PFSK-1 (cell line): ENCODE data around the gene SLC36A1.

Experiments used
- FOXP2 ChIP-seq: optimal IDR thresholded peaks from 2 replicates; pipeline ENCODE3; 2011; ENCODE audit warnings: borderline replicate concordance, control low read depth, inconsistent platforms; ENCODE audit not compliant: insufficient read depth; ENCODE audit errors: extremely low read length, extremely low read depth
- POLR2AphosphoS5 ChIP-seq: IDR thresholded peaks from 2 replicates; pipeline ENCODE4 v1.6.1; 2012; ENCODE audit warnings: low read depth, mild to moderate bottlenecking, control low read depth, low read length, moderate library complexity
- REST ChIP-seq, 2 experiments: IDR thresholded peaks; 2 replicates each; pipeline versions ENCODE4 v1.6.1 to v1.8.0; 2011 to 2012; ENCODE audit warnings: low read depth in 2 of 2, low read length in 2 of 2, control low read depth in 1 of 2, inconsistent platforms in 1 of 2, mild to moderate bottlenecking in 1 of 2, moderate library complexity in 1 of 2; ENCODE audit not compliant: insufficient read depth in 1 of 2
- SIN3A ChIP-seq: IDR thresholded peaks from 2 replicates; pipeline ENCODE4 v1.6.1; 2012; ENCODE audit warnings: mild to moderate bottlenecking, low read length, moderate library complexity, borderline replicate concordance; ENCODE audit not compliant: insufficient read depth
- TAF1 ChIP-seq: IDR thresholded peaks from 2 replicates; pipeline ENCODE4 v1.6.1; 2012; ENCODE audit warnings: low read length, control low read depth, borderline replicate concordance; ENCODE audit not compliant: insufficient read depth

The SLC36A1 gene

GRCh38 chr5:151492729-151493128 is 45.3 kb downstream of the SLC36A1 start:
- TF ChIP-seq SIN3A (no peak), FOXP2 (no peak)

GRCh38 chr5:151493665-151494064 is 46.3 kb downstream of the SLC36A1 start:
- TF ChIP-seq POLR2AphosphoS5 = no peak
- TF ChIP-seq REST (IDR thresholded peaks at IDR 0.05; ENCODE audit: insufficient read depth in 1 of 2, low read depth in 2 of 2, low read length in 2 of 2) = no peak
- no peak for TF ChIP-seq TAF1
- TF ChIP-seq SIN3A = no peak
- TF ChIP-seq FOXP2 = no peak

GRCh38 chr5:151495320-151495719 is 47.9 kb downstream of the SLC36A1 start:
- TF ChIP-seq SIN3A (no peak), FOXP2 (no peak), REST (IDR thresholded peaks at IDR 0.05; ENCODE audit: insufficient read depth in 1 of 2, low read depth in 2 of 2, low read length in 2 of 2) (no peak), TAF1 (no peak), POLR2AphosphoS5 (no peak)

- TF ChIP-seq POLR2AphosphoS5 = no peak
- no peak for TF ChIP-seq FOXP2
- TF ChIP-seq SIN3A = no peak
- no peak for TF ChIP-seq REST (IDR thresholded peaks at IDR 0.05; ENCODE audit: insufficient read depth in 1 of 2, low read depth in 2 of 2, low read length in 2 of 2)
Observed at GRCh38 chr5:151496041-151496484, 48.7 kb downstream of the SLC36A1 start.

- TF ChIP-seq REST (IDR thresholded peaks at IDR 0.05; ENCODE audit: insufficient read depth in 1 of 2, low read depth in 2 of 2, low read length in 2 of 2) = no peak
- TF ChIP-seq TAF1 = no peak
- TF ChIP-seq POLR2AphosphoS5 = no peak
- no peak for TF ChIP-seq SIN3A
- no peak for TF ChIP-seq FOXP2
Observed at GRCh38 chr5:151497391-151498002, 50.1 kb downstream of the SLC36A1 start.
